Endothelial cell (in vitro differentiated cells): ENCODE results near the gene ATG4D. TPM values are rescaled to one million over a fixed set of nuclear protein-coding genes. Genes with fewer than 3 reads are reported as not detected.
A peak's percentile ranks its signal among the peaks of the same experiment; 100 is the strongest.

Experiments used
- DNase-seq: peaks from one replicate; pipeline ENCODE4 v3.0.0; 2021; ENCODE audit warnings: low spot score
- H3K27ac Mint-ChIP-seq: one replicate; pipeline ENCODE4 v1.8.0; 2021; ENCODE audit warnings: mixed read lengths, inconsistent platforms; ENCODE audit not compliant: unreplicated experiment
- H3K27me3 Mint-ChIP-seq: one replicate; pipeline ENCODE4 v1.8.0; 2021; ENCODE audit warnings: mild to moderate bottlenecking, moderate library complexity, mixed read lengths, inconsistent platforms; ENCODE audit not compliant: unreplicated experiment
- H3K36me3 Mint-ChIP-seq: one replicate; pipeline ENCODE4 v1.8.0; 2021; ENCODE audit warnings: mild to moderate bottlenecking, low read depth, mixed read lengths, inconsistent platforms; ENCODE audit not compliant: unreplicated experiment
- H3K4me1 Mint-ChIP-seq: one replicate; pipeline ENCODE4 v1.8.0; 2021; ENCODE audit warnings: mild to moderate bottlenecking, mixed read lengths, inconsistent platforms; ENCODE audit not compliant: unreplicated experiment
- H3K4me3 Mint-ChIP-seq: one replicate; pipeline ENCODE4 v1.8.0; 2021; ENCODE audit warnings: mild to moderate bottlenecking, mixed read lengths, inconsistent platforms; ENCODE audit not compliant: unreplicated experiment
- H3K9me3 Mint-ChIP-seq: one replicate; pipeline ENCODE4 v1.8.0; 2021; ENCODE audit warnings: mixed read lengths, inconsistent platforms; ENCODE audit not compliant: unreplicated experiment
- CTCF ChIP-seq: fragments of 200-600 bp; sonication (generic); IDR thresholded peaks from one replicate; pipeline ENCODE4 v1.5.0; 2021; ENCODE audit warnings: antibody characterized with exemption; ENCODE audit not compliant: unreplicated experiment
- total RNA-seq: library from RNA; stranded (reverse); fragmentation: NEBNext Ultra II Directional; extraction: Animal tissue kit (Norgen Biotek cat#: 25700); gene quantifications from one replicate; pipeline ENCODE4 v1.2.1, GENCODE V29; 2021; ENCODE audit not compliant: unreplicated experiment

Gene ATG4D
- total RNA-seq, 1 donor from 2014 or later: 11.8 TPM

GRCh38 chr19:10593148-10593547, 49.4 kb downstream of the ATG4D start:
- no peaks in the 10 kb centered on the region for H3K36me3 Mint-ChIP-seq
- no peaks in the 10 kb centered on the region for H3K9me3 Mint-ChIP-seq
- no peak for DNase-seq
- H3K27ac Mint-ChIP-seq: no peak overlapping the region
- H3K4me3 Mint-ChIP-seq: no peak overlapping the region
- no peak for TF ChIP-seq CTCF
- peaks cover 2% of the 10 kb centered on the region for H3K4me1 Mint-ChIP-seq
- H3K27me3 Mint-ChIP-seq: peaks cover 5% of the 10 kb centered on the region

DNA sequence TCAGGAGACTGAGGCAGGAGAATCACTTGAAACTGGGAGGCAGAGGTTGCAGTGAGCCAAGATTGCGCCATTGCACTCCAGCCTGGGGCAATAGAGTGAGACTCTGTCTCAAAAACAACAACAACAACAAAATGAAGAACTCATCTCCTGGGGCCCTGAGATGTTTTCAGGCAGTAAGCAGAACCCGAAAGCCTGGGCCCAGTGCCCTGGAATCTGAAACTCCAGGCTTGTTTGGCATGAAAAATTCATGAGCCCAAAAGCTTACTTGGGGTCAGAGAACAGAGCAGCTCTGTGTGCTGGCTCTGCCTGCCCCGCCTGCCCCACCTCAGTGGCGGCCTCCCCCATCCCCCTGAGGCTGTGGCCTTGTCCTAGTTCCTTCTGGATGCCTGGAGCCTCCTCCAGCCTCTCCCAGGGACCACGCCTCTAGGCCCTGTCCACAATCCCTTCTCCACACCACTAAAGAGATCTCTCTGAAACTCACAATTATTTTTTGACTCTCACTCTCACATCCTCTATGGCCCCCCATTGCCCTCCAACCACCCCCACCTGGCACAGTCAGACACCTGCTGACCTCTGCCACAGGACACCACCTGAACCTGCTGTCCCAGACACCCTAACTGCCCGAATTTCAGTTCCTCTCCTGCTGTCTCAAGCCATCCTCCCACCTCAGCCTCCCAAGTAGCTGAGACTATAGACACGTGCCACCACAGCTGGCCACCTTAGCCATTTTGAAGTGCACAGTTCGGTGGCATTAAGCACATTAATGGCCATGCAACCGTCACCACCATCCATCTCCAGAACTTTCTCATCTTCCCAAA, 50.3 kb downstream of the ATG4D start:
- no peak for TF ChIP-seq CTCF
- DNase-seq: no peak
- no peaks in the 10 kb centered on the region for H3K9me3 Mint-ChIP-seq
- no peaks in the 10 kb centered on the region for H3K36me3 Mint-ChIP-seq
- H3K27me3 Mint-ChIP-seq: peaks cover 5% of the 10 kb centered on the region
- no peak overlapping the region for H3K4me3 Mint-ChIP-seq
- peaks cover 2% of the 10 kb centered on the region for H3K4me1 Mint-ChIP-seq
- H3K27ac Mint-ChIP-seq: peak overlapping the region; percentile 13

DNA sequence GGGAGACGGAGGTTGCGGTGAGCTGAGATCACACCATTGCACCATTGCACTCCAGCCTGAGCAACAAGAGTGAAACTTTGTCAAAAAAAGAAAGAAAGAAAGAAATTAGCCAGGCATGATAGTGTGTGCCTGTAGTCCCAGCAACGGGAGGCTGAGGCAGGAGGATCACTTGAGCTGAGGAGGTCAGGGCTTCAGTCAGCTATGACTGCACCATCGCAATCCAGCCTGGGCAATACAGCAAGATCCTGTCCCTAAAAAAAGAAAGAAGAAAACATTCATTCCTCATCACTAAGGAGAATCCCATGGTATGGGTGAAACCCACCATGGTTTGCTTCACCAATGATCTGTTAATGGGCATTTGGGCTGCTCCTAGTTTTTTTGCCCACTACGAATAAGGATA, 56.4 kb downstream of the ATG4D start:
- peaks cover 5% of the 10 kb centered on the region for H3K36me3 Mint-ChIP-seq
- H3K4me3 Mint-ChIP-seq: no peak overlapping the region
- peaks cover 21% of the 10 kb centered on the region for H3K4me1 Mint-ChIP-seq
- peaks cover 6% of the 10 kb centered on the region for H3K27me3 Mint-ChIP-seq
- no peak overlapping the region for H3K27ac Mint-ChIP-seq
- no peaks in the 10 kb centered on the region for H3K9me3 Mint-ChIP-seq
- TF ChIP-seq CTCF: no peak
- DNase-seq: no peak

DNA sequence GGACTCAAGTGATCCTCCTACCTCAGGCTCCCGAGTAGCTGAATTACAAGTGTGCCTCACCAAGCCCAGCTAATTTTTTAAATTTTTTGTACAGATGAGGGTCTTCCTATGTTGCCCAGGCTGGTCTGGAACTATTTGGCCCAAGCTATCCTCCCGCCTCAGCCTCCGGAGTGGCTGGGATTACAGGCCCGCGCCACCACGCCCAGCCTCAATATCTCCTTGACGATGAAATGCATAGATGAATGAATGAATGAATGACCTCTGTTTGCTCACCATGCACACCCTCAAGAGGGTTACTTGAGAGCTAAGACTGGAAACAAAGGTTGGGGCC, 58.3 kb downstream of the ATG4D start:
- DNase-seq: no peak
- Mint-ChIP-seq H3K27ac (peak overlapping the region; percentile 84), H3K9me3 (no peaks in the 10 kb centered on the region), H3K4me3 (peak overlapping the region; percentile 86), H3K4me1 (peaks cover 19% of the 10 kb centered on the region), H3K36me3 (peaks cover 5% of the 10 kb centered on the region), H3K27me3 (peaks cover 2% of the 10 kb centered on the region)
- no peak for TF ChIP-seq CTCF

DNA sequence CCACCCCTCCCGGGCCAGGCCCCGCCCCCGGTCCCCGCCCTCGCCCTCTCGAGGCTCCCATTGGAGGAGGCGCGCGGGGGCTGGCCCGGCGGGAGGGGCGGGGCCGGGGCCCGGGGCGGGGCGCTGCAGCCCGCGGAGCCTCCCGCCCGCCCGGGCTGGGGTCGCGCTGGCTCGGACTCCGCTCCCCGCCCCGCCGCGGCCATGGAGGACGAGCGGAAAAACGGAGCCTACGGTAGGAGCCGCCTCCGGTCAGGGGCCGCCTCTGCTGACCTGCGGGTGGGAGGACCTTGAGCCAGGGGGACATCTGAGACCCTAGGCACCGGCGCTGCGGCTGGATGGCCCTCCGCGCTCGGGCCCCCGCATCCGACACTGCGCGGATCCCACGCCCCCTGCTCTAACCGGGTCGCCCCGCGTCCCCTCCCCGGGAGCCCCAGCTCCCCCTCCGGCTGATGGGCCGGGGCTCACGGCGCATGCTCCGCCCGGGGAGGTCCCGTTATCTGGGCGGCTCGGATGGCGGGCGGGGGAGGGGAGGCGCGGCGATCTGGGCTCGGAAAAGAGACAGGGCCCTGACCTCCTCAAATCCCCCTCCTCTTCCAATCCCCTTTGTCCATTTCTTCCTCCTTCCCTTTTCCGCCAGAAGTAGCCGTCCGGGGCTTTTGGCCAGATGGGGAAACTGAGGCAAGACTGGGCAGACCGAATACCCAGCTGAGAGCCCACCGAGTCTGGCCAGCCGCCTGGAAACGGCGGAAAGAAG, 58.8 kb downstream of the ATG4D start:
- peak; percentile 91 for DNase-seq
- Mint-ChIP-seq H3K27me3 (peaks cover 1% of the 10 kb centered on the region), H3K4me3 (peak overlapping the region; percentile 95), H3K4me1 (peaks cover 19% of the 10 kb centered on the region), H3K36me3 (peaks cover 5% of the 10 kb centered on the region), H3K27ac (peak overlapping the region; percentile 93), H3K9me3 (no peaks in the 10 kb centered on the region)
- TF ChIP-seq CTCF: no peak
